HG03175 (cell line): ENCODE measurements around the gene R3HDM1.

ENCODE experiments used
- ATAC-seq: cut with Tn5 transposase; IDR thresholded peaks from one replicate; pipeline ENCODE4 v1.9.1; 2021; ENCODE audit warnings: mild to moderate bottlenecking, moderate library complexity; ENCODE audit not compliant: unreplicated experiment

R3HDM1 gene

GRCh38 chr2:135773319-135773718 is 242.0 kb downstream of the R3HDM1 start:
- no peak for ATAC-seq

- no peak for ATAC-seq
These were observed 242.6 kb downstream of the R3HDM1 start for GRCh38 chr2:135773917-135774316.
